Brain pericyte (primary cell): ENCODE results near the gene CORT.

ENCODE experiments used
- DNase-seq: peaks from one replicate; pipeline ENCODE4 v3.0.0-alpha.2; 2012; ENCODE audit warnings: low read depth, low spot score

Gene CORT

DNA sequence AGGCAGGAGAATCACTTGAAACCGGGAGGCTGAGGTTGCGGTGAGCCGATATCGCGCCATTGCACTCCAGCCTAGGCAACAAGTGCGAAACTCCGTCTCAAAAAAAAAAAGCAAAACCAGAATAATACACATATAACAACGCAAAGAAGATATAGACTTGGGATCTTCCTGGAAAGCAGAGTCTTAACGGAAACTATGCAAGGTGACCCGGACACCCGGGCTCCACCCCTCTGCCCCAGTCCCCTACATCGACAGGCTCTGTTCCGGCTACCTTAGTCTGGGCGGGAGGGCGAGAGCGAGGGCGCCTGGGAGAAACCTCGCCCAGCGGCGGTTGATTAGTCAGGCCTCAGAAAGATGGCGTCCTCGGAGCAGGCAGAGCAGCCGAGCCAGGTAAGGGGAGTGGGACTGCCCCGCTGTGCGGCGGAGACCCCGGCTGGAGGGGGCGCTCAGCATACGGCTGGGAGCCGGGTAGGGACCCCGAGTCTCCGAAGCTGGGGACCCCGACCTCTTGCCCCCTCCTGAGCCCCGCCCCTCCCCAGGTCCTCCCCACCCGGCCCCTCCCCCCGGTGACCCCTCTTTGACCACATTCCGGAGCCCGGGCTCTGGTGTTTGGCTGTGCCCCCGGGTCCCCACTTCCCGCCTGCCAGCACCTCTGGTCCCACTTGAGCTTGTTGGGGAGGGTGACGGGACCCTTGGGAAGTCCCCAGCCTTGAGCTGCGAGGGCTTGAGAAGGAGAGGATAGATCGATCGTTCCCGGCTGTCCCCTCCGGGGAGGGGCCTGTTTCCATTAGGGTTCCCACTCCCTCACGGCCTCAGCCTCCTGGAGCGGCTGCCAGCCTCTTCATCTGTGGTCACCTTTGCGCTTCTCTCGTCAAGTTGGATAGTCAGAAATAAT is 25.0 kb downstream of the CORT start, which contains the start of gene PEX14:
TSS of gene PEX14 (plus strand) at position 338 of the 895 bp plus-strand sequence. CDS start at position 355, 17 bp downstream.
- no peak for DNase-seq

DNA sequence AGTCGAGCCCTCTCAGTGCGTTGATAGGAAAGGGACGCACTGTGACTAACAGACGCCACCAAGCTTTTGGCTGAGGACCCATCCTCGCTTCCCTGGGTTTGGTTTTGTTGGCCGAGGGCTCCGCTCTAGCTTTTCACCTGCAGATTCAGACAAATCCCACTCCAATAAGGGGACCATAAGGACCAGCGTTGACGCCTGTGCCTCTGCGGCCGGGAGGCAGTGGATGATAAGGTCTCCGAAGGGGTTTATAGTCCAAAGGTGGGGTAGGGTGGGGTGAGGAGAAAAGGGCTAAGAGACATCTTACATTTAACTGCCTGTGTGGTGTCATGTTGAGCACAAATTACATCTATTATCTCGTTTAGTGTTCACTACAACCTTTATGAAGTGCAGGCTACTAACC is 25.7 kb downstream of the CORT start:
- no peak for DNase-seq

DNA sequence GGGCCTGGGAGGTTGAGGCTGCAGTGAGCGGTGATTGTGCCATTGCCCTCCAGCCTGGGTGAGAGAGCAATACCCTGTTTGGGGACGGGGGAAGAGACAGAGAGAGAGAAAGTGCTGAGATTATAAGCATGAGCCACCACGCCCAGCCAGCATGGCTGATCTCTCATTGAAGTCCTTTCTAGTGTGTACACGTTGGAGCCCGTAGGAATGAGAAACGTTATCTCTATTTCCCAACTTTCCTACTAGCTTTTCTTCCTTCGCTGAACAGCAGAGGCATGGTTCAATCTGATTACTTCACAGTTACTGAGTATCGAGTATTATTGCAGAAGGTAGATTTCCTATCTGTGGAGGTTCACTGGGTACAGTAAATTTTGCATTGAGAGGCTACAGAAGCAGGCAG is 29.5 kb downstream of the CORT start:
- DNase-seq = no peak

DNA sequence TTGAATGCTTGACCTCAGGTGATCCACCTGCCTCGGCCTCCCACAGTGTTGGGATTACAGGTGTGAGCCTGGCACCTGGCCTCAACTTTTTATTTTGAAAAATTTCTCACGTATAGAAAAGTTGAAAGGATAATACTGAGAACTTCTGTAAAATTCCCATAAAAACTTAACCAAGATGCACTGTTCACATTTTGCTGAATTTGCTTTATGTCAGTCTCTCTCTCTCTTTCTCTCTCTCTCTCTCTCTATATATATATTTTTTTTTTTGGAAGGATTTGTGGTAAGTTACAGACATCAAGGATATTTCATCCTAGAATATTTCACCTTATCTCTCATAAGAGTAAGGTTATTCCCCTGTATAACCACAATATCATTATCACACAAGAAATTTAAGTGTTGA is 30.8 kb downstream of the CORT start:
- no peak for DNase-seq

DNA sequence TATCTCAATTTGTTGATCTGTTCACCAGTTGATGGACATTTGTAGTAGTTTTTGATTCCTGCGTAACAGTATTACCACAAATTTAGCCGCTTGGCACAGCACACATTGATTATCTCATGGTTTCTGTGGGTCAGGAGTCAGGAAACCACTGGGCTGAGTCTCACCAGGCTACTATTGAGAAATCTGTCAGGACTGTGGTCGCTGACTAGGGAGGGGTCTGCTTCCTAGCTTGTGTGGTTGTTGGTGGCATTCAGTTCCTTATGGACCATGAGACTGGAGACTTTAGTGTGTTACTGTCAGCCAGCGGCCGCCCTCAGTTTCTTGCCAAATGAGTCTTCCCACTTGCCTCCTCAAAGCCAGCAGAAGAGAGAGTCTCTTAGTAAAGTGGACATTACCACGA is 34.7 kb downstream of the CORT start:
- DNase-seq = no peak

DNA sequence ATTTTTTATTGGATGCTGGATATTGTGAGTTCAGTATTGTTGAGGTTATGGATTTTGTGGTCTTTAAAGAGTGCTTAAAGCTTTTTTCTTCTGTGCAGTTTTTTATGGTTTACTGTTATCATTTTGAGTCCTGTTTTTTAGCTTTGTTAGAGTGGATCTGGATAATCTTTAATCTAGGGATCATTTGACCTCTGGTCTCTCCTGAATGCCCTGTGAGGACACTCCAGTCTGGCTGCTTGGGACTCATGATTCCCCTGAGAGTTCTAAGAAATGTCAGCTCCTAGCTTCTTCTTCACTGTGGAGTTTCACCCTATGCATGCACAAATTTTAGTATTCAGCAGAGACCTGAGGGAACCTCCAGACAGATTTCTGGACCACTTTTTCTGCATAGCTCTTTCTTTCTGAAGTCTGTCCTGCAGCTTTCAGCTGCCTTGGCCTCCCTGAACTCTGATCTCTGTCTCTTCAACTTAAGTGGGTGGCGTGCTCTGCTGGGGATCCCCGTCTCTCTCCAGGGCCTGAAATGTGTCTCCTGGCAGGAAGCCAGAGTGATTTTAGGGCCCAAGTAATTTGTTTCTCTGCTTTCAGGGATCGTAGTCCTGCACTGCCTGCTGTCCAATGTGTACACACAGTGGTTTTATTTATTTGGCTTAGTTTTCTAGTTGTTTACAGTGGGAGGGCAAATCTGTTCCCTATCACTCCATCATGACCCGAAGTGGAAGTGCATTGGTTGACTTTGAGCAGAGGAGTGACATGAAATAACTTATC is 39.6 kb downstream of the CORT start:
- no peak for DNase-seq

DNA sequence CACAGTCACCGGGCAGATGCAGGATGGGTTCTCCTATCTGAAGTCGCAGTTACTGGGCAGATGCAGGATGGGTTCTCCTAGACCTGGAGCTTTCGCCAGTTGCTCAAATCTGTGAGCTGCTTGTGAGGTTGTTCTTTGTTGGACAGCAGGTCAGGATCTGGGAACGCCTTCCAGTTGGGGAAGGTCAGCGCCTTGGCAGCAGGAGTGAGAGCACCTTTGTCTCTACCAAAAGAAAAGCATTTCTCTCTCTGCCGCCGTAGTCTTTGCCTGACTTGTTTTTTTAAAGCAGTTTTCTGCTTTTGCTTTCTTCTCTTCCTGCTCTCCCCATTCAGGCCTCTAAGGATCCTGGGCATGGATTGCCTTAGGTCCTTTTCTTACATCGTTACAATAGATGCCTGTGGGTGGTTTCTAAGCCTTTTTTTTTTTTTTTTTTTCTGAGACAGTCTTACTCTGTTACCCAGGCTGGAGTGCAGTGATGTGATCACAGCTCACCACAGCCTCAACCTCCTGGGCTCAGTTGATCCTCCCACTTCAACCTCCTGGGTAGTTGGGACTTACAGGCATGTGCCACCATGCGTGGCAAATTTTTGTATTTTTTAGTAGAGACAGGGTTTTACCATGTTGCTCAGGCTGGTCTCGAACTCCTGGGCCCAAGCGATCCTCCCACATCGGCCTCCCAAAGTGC is 40.6 kb downstream of the CORT start:
- no peak for DNase-seq

DNA sequence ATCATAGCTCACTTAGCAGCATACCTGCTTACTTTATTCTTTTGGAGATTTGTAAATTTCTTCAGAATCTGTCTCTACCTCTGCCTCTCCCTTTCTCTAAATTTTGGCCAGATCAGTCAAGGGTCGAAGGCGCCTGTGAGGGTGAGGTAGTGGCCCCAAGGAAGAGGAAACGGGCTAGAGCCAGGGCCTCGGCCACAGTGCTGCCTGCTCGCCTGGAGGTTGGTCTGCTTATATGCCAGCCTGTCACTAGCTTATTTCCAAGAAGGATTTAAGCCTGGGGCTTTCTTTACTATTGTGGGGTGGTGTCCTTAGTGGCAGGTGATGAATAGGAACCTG is 44.6 kb downstream of the CORT start:
- DNase-seq = no peak

DNA sequence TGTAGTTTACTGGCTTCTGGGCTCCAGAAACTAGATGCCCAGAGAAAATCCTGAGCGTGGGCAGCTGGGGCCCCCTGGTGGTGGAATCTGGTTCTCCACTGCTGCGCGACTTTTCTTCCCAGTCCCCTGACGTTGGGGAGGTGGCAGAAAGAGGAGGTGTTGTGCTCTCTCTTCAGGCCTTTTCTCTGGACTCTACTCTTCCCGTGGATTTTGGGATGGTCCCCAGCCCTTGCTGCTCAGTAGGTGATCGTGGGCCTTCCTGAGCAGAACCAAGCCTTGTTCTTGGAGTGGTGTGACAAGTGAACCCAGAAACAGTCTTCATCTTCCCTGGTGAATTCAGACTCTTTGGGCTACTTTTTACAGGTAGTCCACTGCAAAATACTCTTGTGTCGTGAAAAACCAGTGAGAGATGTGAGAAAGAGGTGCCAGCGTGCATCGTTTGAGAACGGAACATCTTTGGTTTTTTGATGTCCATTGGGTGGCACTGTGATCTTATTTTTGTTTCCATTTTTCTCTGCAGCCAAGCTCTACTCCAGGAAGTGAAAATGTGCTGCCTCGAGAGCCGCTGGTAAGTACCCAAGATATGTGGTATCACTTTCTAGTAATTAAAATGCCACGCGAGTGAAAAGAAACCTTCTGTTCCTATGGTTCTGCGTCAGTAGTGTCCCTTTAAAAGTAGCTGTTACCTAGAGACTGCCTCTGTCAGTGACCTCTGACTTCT is 45.1 kb downstream of the CORT start:
- DNase-seq = no peak

DNA sequence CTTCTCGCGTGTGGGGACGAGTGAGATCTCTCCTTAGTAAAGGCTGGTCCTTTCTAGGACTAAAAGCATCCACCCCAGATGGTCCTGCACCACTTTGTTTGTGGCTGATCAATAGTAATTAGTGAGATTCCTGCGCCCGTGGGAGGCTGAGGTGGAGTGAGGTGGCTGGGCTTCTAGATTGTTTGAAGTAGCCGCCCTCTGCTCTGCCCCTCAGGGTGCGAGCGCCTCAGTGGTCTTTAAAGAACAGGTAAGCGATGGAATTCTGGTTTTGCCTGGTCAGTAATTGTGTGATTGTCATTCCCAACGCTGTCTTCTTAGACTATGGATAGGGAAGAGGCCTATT is 45.6 kb downstream of the CORT start:
- no peak for DNase-seq

DNA sequence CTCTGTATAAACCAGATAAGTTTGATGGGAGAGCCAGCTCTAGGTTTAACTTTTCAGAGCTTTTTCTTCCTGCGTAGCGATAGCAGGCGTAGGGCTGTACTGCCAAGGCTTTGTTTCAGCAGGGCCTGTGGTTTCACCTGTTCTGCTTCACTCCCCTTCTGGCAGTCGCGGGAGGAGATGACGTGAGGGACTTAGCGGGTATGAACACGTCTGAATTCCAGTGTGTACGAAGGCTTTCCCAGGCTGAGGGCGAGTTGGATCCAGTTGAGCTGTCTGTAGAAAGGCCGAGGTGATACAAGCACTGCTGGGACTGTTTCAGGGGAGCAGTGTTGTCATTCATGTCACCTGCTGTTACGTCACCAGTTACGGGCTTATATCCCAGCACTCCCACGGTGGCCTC is 46.1 kb downstream of the CORT start:
- DNase-seq = no peak

DNA sequence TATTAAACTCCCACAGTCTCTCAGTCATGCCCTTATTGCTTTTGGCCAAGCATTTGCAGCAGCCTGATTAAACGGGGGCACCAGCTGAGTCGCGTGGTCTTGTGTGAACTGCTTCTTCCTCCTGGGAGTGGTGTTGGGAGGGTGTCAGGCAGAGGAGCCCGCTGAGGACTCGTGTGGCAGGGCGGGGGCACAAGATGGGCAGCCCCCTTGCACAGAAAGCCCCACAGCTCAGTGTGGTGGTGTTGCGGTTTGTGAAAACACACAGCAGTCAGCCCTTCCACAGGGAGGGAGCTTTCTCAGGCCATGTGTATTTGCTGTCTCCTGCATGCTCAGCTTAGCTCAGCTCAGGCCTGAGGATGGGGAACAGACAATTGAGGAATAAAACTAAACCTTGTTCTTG is 47.3 kb downstream of the CORT start:
- no peak for DNase-seq

DNA sequence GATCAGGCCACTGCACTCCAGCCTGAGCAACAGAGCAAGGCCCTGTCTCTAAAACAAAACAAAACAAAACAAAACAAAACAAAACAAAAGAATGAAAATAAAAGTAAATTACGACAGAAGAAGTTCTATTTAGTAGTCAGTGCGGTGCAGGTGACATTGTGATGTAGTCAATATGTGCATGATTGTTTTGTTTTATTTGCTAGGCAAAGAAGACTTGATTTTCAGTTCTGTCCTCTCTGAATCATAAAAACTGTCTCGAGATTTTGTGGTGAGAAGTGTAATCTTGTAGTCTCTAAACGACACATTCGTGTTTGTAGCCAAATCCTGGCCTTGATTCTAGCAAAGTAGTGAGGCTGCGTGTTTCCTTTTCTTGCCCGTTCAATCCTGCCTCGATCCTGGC is 48.4 kb downstream of the CORT start:
- no peak for DNase-seq
